ENCODE results near the gene LIMS1. TPM values are rescaled to one million over a fixed set of nuclear protein-coding genes. Genes with fewer than 3 reads are reported as not detected.

Gene LIMS1
- total RNA-seq, 2 experiments from 2014 or later, result 46.2 to 52.1 TPM

- H3K4me3 Mint-ChIP-seq, result no peak overlapping the region
- no peaks in the 10 kb centered on the region for H3K9me3 Mint-ChIP-seq
- DNase-seq (no peak), ATAC-seq (ENCODE audit: low read depth) (no peak)
- H3K27ac Mint-ChIP-seq, result peak overlapping the region; percentile 15
- POLR2A ChIA-PET, result interaction anchor here (0.9 kb wide), 2 partner anchors 8 to 17 kb away, joined by 3 to 7 read pairs; no protein-coding TSS in a partner anchor
- no peaks in the 10 kb centered on the region for H3K27me3 Mint-ChIP-seq
- H3K4me1 Mint-ChIP-seq, result peaks cover 24% of the 10 kb centered on the region
- H3K36me3 Mint-ChIP-seq, result peaks cover 2% of the 10 kb centered on the region
These were observed 94.7 kb downstream of the LIMS1 start for GRCh38 chr2:108628936-108629335.

- Mint-ChIP-seq H3K27me3 (no peaks in the 10 kb centered on the region), H3K4me1 (peaks cover 26% of the 10 kb centered on the region), H3K27ac (peak overlapping the region; percentile 4), H3K36me3 (peaks cover 2% of the 10 kb centered on the region), H3K9me3 (no peaks in the 10 kb centered on the region), H3K4me3 (peak overlapping the region; percentile 6)
- POLR2A ChIA-PET, result interaction anchor here (0.9 kb wide), 2 partner anchors 8 to 18 kb away, joined by 3 to 7 read pairs; no protein-coding TSS in a partner anchor
- ATAC-seq (ENCODE audit: low read depth), result peak; percentile 41
- no peak for DNase-seq
These were observed 95.1 kb downstream of the LIMS1 start for GRCh38 chr2:108629417-108629816.

GRCh38 chr2:108630567-108631405, 96.5 kb downstream of the LIMS1 start:
- H3K36me3 Mint-ChIP-seq, result peaks cover 2% of the 10 kb centered on the region
- H3K27ac Mint-ChIP-seq, result no peak overlapping the region
- POLR2A ChIA-PET, result no interaction called here
- ATAC-seq (ENCODE audit: low read depth), result no peak
- H3K9me3 Mint-ChIP-seq, result no peaks in the 10 kb centered on the region
- H3K4me3 Mint-ChIP-seq, result no peak overlapping the region
- DNase-seq, result no peak
- H3K27me3 Mint-ChIP-seq, result no peaks in the 10 kb centered on the region
- H3K4me1 Mint-ChIP-seq, result peaks cover 28% of the 10 kb centered on the region

DNA sequence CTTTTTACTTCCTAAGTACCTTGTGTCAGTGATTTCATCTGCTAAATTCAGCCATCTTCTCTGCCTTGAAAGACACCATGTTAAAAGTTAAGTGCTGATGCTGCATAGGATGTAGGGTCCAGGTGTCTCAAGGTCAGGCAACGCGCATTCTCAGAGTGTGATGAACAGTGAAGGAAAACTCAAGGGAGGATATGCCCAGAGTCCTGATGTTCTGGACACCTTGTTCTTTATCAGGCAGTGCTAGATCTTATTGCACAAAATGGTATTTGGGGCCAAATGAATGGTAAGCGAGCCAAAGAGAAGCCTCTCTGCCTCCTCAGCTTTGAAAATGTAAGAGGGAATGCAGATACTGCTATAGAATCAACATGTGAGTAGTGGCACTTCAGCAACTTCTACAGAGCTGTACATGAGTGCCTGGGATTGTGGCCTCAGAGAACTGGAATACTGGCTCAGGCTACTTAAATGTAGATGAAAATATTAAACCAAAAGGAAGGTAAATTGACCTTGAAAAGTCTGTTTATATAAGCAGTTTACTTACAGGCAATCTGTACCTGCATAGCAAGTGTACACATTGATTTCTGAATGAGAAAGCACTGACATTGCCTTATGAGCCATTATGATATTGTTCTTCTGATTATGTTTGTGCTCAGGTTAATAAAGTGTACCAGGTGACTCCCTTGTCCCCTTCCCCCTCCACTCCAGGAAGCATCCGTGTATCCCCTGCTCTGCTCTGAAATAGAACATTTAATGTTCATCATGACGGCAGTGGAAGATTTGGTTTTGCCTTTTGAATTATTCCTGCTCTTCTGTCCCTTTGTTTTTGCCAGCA, 98.3 kb downstream of the LIMS1 start:
- POLR2A ChIA-PET, result no interaction called here
- ATAC-seq (ENCODE audit: low read depth) (no peak), DNase-seq (no peak)
- H3K4me3 Mint-ChIP-seq, result no peak overlapping the region
- peaks cover 2% of the 10 kb centered on the region for H3K36me3 Mint-ChIP-seq
- H3K4me1 Mint-ChIP-seq, result peaks cover 26% of the 10 kb centered on the region
- no peaks in the 10 kb centered on the region for H3K9me3 Mint-ChIP-seq
- H3K27me3 Mint-ChIP-seq, result no peaks in the 10 kb centered on the region
- H3K27ac Mint-ChIP-seq, result no peak overlapping the region

- POLR2A ChIA-PET, result interaction anchor here (1.3 kb wide), 1 partner anchor 15 kb away, joined by 3 read pairs; no protein-coding TSS in a partner anchor
- H3K9me3 Mint-ChIP-seq, result no peaks in the 10 kb centered on the region
- H3K4me3 Mint-ChIP-seq, result no peak overlapping the region
- DNase-seq (no peak), ATAC-seq (ENCODE audit: low read depth) (no peak)
- H3K27ac Mint-ChIP-seq, result no peak overlapping the region
- peaks cover 23% of the 10 kb centered on the region for H3K4me1 Mint-ChIP-seq
- no peaks in the 10 kb centered on the region for H3K27me3 Mint-ChIP-seq
- H3K36me3 Mint-ChIP-seq, result no peaks in the 10 kb centered on the region
These were observed 99.1 kb downstream of the LIMS1 start for GRCh38 chr2:108633409-108633808.

- H3K27me3 Mint-ChIP-seq, result no peaks in the 10 kb centered on the region
- ATAC-seq (ENCODE audit: low read depth) (no peak), DNase-seq (no peak)
- H3K4me3 Mint-ChIP-seq, result no peak overlapping the region
- H3K9me3 Mint-ChIP-seq, result no peaks in the 10 kb centered on the region
- POLR2A ChIA-PET, result interaction anchor here (1.3 kb wide), 1 partner anchor 15 kb away, joined by 3 read pairs; no protein-coding TSS in a partner anchor
- H3K36me3 Mint-ChIP-seq, result no peaks in the 10 kb centered on the region
- peak overlapping the region; percentile 19 for H3K27ac Mint-ChIP-seq
- peaks cover 21% of the 10 kb centered on the region for H3K4me1 Mint-ChIP-seq
These were observed 99.7 kb downstream of the LIMS1 start for GRCh38 chr2:108634011-108634410.

DNA sequence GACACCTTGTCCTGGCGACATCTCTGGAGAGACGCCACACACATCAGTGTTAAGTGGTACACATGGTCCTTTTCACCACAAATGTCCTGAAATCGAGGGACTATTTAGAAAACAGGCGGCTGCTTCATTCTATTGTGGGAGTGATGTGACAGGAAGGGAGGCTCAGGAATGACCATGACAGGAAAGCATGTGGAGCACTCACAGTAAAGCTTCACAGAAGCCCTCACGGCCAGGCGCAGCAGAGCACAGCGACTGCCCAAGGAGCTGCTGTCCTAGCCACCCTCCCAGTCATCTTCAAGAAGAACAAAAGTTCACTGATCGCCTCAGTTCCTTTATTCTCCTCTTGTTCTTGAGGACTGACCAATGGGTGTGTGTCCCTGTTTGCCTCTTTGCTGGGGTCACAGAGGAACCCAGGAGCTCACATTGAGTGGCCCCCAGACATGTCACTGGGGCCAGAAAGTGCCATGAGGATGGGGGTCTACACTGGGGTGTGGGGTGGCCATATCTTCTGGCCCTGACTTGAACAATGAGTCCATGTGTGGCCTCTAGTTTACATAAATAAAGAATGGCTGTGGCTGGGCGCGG, 100.4 kb downstream of the LIMS1 start:
- Mint-ChIP-seq H3K27ac (no peak overlapping the region), H3K4me3 (no peak overlapping the region)
- POLR2A ChIA-PET, result interaction anchor here (1.1 to 1.3 kb wide), 2 partner anchors 13 to 16 kb away, joined by 3 read pairs; no protein-coding TSS in a partner anchor

DNA sequence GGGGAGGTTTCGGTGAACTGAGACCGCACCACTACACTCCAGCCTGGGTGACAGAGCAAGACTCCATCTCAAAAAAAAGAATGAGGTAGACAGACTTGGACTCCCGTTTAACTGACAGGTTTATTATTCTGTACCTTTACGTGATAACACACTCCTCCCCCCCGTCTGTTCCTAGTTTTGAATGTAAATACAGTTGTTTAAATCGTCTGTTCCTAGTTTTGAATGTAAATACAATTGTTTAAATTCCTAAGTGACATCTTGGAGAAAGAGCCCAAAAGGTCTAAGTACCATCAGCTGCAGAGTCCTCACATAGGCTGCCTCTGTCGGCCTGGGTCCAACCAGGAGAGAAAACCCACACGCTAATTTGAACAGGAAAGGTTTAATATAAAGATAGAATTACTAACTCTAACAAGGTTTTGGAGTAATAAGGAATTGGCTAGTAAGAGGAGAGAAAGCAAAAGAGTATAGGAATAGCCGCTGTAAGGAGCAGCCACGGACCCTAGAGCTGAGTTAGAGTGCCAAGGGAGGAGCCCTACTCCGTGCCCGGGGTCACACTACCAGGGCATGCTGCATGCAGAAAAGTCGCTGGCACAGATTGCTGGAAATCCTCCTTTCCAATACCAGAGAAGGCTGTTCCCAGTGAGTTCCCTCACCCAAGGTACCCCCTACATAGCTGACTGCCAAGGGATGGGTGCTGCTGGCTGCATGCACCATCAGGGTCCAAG, 101.5 kb downstream of the LIMS1 start:
- no peaks in the 10 kb centered on the region for H3K27me3 Mint-ChIP-seq
- peaks cover 19% of the 10 kb centered on the region for H3K4me1 Mint-ChIP-seq
- H3K27ac Mint-ChIP-seq, result no peak overlapping the region
- no peak for DNase-seq
- no peaks in the 10 kb centered on the region for H3K9me3 Mint-ChIP-seq
- no peaks in the 10 kb centered on the region for H3K36me3 Mint-ChIP-seq
- H3K4me3 Mint-ChIP-seq, result no peak overlapping the region
- POLR2A ChIA-PET, result interaction anchor here (0.6 to 1.3 kb wide), 3 partner anchors 15 to 42 kb away, joined by 3 to 4 read pairs (median 3); no protein-coding TSS in a partner anchor
- no peak for ATAC-seq (ENCODE audit: low read depth)

More for the DNA sequence above, 100.4 kb downstream of the LIMS1 start:
- peaks cover 16% of the 10 kb centered on the region for H3K4me1 Mint-ChIP-seq
- ATAC-seq (ENCODE audit: low read depth) (no peak), DNase-seq (no peak)
- no peaks in the 10 kb centered on the region for H3K27me3 Mint-ChIP-seq
- no peaks in the 10 kb centered on the region for H3K36me3 Mint-ChIP-seq
- H3K9me3 Mint-ChIP-seq, result no peaks in the 10 kb centered on the region

GRCh38 chr2:108637304-108637669, 103.0 kb downstream of the LIMS1 start:
- no peak overlapping the region for H3K27ac Mint-ChIP-seq
- no peaks in the 10 kb centered on the region for H3K36me3 Mint-ChIP-seq
- peaks cover 12% of the 10 kb centered on the region for H3K4me1 Mint-ChIP-seq
- POLR2A ChIA-PET, result interaction anchor here (0.8 kb wide), 1 partner anchor 32 kb away, joined by 3 read pairs; no protein-coding TSS in a partner anchor
- DNase-seq (no peak), ATAC-seq (ENCODE audit: low read depth) (no peak)
- H3K9me3 Mint-ChIP-seq, result no peaks in the 10 kb centered on the region
- H3K4me3 Mint-ChIP-seq, result no peak overlapping the region
- H3K27me3 Mint-ChIP-seq, result no peaks in the 10 kb centered on the region

GRCh38 chr2:108640731-108641130, 106.5 kb downstream of the LIMS1 start:
- no peaks in the 10 kb centered on the region for H3K27me3 Mint-ChIP-seq
- POLR2A ChIA-PET, result no interaction called here
- H3K4me3 Mint-ChIP-seq, result no peak overlapping the region
- H3K27ac Mint-ChIP-seq, result no peak overlapping the region
- H3K9me3 Mint-ChIP-seq, result peaks cover 5% of the 10 kb centered on the region
- ATAC-seq (ENCODE audit: low read depth) (no peak), DNase-seq (no peak)
- H3K36me3 Mint-ChIP-seq, result peaks cover 9% of the 10 kb centered on the region
- peaks cover 7% of the 10 kb centered on the region for H3K4me1 Mint-ChIP-seq

DNA sequence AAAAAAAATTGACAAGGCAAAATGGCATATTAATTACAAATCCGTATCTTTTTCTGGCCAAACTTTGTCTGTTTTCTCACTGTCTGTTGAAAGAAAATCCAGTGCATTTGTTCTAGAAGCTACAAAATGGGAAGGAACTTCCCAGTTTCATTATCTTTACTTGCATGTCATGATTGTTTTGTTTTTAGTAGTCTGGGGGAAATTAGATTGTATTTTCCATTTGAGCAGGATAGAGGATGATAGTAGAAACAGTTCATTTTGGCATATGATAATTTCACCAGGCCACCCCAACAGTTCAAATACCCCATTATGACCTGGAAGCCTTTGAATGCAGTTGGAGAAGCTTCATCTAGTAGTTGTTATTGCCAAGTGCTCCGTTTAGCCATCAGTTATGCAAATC, 107.5 kb downstream of the LIMS1 start:
- POLR2A ChIA-PET, result no interaction called here
- H3K27me3 Mint-ChIP-seq, result no peaks in the 10 kb centered on the region
- H3K36me3 Mint-ChIP-seq, result peaks cover 16% of the 10 kb centered on the region
- peaks cover 9% of the 10 kb centered on the region for H3K9me3 Mint-ChIP-seq
- ATAC-seq (ENCODE audit: low read depth) (no peak), DNase-seq (no peak)
- peaks cover 6% of the 10 kb centered on the region for H3K4me1 Mint-ChIP-seq
- H3K27ac Mint-ChIP-seq, result no peak overlapping the region
- no peak overlapping the region for H3K4me3 Mint-ChIP-seq

DNA sequence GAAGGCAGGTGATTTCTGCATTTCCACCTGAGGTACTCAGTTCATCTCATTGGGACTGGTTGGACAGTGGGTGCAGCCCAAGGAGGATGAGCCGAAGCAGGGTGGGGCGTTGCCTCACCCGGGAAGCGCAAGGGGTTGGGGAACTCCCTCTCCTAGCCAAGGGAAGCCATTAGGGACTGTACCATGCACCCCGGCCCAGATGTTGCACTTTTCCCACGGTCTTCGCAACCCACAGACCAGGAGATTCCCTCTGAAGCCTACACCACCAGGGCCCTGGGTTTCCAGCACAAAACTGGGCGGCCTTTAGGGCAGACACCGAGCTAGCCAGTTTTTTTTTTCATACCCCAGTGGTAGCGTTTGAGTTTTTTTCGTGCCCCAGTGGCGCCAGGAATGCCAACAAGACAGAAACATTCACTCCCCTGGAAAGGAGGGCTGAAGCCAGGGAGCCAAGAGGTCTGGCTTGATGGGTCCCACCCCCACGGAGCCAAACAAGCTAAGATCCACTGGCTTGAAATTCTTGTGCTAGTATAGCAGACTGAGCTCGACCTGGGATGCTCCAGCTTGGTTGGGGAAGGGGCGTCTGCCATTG, 109.1 kb downstream of the LIMS1 start:
- no peak overlapping the region for H3K27ac Mint-ChIP-seq
- peaks cover 13% of the 10 kb centered on the region for H3K9me3 Mint-ChIP-seq
- POLR2A ChIA-PET, result no interaction called here
- DNase-seq (no peak), ATAC-seq (ENCODE audit: low read depth) (no peak)
- no peak overlapping the region for H3K4me3 Mint-ChIP-seq
- H3K36me3 Mint-ChIP-seq, result peaks cover 23% of the 10 kb centered on the region
- H3K4me1 Mint-ChIP-seq, result peaks cover 7% of the 10 kb centered on the region
- H3K27me3 Mint-ChIP-seq, result no peaks in the 10 kb centered on the region
